GM19324 (cell line): ENCODE results near the gene CD8A.

ENCODE experiments used
- ATAC-seq: cut with Tn5 transposase; IDR thresholded peaks from one replicate; pipeline ENCODE4 v1.9.1; 2021; ENCODE audit warnings: mild to moderate bottlenecking, moderate library complexity; ENCODE audit not compliant: unreplicated experiment, low FRiP score

CD8A gene

DNA sequence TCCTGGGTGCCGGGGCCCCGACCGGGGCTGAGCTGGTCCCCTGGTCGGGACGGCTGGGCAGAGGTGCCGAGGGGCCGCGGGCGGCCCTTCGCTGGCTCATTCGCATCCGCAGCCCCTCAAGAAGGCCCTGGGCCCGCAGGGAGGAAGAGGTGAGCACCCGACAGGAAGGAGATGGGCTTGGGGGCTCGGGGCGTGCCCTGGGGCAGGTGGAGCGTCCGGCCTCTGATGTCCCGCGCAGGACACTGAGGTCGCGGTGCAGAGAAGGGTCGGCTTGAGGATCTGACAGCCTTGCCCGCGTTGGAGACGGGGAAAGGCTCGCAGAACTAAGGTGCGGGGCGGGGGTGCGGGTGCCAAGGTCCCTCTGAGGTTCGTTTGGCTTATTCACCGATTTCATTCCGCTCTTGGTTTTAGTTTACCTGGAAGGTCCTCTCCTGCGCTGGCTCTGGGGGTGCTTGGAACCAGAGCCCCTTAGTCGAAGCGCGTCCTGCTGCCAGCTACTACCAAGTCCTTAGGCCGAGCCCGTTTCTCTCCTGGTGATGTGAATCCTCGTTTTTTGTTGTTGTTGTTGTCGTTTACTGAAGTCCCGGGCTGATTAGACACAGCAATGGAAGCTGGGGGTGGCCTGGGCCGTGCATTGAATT, 18.9 kb upstream of the CD8A start:
- ATAC-seq = no peak

DNA sequence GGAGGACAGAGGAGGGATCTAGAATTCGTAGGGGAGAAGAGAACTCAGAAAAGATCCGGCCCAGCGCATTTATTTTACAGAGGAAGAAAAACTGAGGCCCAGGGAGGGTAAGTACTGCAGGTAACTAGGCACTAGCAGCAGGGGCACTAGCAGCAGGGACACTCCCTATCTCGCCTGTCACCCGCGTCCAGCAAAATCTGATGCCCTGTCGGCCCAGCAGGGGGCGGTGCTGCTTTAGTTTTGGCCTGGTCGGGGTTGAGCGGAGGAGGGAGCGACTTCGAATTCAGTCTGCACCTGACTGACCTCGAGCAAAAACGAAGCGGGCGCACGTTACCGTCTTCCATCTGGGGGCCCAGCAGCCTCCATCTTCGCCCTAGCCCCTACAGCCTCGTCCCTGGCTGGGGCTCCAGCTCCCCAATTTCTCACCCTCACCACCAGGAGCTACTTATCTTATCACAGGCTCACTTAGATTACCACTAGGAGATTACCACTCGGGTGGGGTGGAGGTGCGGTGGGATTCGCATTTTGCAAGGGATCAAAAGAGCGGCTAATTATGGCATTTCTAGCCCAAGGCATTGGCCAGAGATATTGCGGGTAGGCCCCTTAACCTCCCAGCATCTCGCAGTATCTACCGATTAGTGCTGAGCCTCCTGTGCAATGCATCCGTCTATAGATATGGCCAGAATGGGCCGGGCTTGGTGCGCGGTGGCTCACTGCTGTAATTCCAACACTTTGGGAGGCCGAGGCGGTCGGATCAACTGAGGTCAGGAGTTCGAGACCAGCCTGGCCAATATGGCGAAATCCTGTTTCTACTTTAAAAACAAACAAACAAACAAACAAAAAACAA, 17.8 kb upstream of the CD8A start:
- ATAC-seq = peak; percentile 91

DNA sequence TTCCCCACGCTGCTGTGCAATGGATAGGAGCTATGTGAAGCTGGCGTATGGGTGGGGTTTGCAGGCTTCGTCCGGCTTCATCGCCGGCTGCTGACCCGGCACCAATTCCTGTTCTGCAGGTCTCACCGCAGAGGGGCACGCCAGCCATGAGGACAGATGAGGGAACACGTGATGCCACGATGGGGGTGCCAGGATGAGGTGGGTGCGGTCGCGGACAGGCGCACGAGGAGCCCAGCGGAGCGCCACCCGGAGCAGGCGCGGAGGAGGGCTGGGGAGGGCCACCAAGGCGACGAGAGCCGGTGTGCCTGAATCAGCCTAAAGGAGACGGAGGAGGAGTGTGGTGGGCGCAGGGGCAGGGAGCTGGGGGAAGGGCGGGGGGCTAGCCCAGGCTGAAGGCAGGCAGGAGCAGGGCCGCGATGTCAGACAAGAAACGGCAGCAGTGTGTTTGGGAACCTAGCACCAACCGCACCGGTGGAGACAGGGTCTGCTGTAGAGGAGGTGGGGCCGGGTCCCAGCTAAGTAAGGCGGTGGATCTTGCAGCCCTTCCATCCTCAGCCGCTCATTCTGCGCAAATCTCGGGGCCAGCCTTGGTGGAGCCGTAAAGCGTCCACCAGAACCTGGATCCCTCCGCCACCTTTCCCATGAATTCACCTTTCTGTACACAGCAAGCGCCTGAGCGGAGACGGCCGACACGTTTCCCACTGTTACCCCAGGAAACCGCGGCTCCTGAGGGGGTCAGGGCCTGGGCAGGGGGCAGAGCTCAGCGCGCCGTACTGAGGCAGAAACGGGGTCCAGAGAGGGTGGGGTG, 17.0 kb upstream of the CD8A start:
- peak; percentile 21 for ATAC-seq

DNA sequence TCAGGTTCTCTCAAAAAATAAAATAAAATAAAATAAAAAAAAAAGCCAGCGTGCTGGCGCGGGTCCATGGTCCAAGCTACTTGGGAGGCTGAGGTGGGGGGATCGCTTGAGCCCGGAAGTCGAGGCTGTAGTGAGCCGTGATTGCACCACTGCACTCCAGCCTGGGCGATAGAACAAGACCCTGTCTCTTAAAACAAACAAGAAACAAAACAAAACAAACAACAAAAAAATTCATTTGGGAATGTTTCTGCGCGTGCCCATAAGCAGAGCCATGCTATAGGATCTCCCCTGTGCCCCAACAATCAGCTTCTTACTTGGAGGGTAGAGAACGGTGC, 16.4 kb upstream of the CD8A start:
- no peak for ATAC-seq

DNA sequence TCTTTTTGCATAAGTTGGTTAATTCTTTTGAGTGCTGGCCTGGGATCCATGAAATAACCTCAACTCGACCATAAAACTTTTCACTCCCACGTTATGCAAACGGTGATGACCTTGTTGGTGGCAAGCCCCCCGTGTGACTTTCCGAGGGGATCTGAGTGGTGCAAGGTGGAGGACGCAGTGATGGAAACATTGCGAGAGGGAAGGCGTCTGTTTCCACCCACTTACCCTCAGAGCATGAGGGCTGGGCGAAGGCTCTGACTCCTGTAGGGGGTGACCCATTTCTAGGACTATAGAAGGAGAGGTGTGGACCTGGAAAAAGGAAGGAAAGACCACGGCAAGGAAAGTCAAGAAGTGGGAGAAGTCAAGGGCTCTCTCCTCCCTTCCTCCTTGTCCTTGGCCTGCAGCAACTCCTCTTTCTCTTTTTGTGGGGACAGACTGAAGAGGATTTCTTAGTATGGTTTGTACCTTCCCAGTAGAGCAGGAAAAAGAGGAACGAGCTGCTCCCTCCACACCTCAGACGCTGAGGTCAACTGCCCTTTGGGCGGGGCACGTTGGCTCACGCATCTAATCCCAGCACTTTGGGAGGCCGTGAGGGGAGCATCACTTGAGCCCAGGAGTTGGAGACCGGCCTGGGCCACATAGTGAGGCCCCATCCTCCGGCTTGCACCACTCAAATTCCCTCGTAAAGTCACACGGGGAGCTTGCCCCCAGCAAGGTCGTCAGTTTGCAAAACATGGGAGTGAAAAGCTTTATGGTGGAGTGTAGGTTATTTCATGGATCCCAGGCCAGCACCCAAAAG, 15.5 kb upstream of the CD8A start:
- no peak for ATAC-seq

DNA sequence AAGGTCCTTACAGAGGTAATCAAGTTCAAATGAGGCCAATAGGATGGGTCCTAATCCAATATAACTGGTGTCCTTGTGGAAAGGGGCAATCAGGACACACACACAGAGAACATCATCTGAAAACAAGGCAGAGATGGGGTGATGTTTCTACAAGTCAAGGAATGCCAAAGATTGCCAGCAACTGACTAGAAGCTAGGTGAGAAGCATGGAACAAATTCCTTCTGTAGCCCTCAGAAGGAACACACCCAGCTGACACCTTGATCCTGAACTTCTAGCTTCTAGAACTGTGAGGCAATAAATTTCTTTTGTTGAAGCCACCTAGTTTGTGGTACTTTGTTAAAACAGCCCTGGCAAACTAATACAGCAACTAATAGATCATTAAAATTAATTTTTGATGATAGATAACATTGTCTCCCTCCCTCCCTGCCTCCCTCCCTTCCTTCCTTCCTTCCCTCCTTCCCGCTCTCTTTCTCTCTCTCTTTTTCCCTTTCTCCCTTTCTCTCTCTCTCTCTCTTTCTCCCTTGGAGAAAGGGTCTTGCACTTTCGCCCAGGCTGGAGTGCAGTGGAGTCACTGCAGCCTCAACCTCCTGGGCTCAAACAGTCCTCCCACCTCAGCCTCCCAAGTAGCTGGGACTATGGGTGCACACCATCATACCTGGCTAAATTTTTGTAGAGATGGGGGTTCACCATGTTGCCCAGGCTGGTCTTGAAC, 10.3 kb upstream of the CD8A start:
- ATAC-seq = no peak

DNA sequence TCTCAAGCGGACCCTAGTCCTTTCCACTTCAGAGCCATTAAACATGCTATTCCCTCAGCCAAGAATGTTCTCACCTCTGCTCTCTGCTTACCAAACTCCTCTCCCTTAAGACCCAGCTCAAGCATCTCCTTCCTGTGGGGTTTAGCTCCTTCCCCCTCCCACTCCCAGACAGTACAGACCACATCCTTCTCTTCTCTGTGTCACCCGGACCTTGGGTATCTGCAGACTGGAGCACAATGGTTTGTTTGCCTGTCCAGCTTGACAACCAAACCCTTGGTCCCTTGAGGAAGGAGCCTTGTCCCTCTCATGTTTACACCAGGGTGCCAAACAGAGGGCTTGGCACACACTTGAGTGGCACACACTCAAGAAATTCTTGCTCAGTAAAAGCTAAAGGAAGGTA, 4.1 kb upstream of the CD8A start:
- no peak for ATAC-seq

DNA sequence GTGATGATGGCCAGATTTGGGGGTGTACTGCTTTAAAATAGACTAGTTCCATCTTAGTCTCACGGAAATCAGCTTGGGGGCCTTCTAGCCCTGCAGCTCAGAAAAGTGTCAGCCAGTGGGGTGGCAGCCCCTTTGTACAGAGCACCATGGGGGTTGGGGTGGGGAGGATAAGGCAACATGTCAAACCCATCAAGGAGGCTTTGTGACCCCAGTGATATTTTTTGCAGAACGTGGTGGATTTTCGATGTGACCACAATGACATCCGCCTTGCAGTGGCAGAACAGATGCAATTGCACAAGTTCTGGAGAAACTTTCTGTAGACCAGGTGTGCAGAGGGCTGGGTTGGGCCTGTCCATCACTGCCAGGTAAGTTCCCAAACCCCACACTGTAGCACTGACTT, 3.0 kb upstream of the CD8A start:
- no peak for ATAC-seq

DNA sequence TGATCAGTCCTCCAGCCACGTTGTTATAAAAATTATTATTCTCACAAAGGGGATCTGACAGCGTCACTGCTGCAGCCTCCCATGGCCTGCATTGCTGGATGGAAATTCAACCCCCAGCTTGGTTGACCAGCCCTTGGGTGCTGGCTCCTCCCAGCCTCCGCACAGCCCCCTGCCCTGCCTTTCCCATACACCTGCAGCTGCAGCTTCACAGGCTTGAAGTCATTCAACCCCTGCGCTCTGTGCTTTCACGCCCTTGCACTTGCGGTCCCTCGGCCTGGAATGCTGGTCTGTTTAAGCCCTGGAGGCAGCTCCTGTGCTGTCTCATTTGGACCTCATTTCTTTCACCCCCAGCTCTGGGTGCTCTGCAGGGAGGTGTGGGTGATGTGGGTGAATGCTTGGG, 860 bp upstream of the CD8A start:
- no peak for ATAC-seq

DNA sequence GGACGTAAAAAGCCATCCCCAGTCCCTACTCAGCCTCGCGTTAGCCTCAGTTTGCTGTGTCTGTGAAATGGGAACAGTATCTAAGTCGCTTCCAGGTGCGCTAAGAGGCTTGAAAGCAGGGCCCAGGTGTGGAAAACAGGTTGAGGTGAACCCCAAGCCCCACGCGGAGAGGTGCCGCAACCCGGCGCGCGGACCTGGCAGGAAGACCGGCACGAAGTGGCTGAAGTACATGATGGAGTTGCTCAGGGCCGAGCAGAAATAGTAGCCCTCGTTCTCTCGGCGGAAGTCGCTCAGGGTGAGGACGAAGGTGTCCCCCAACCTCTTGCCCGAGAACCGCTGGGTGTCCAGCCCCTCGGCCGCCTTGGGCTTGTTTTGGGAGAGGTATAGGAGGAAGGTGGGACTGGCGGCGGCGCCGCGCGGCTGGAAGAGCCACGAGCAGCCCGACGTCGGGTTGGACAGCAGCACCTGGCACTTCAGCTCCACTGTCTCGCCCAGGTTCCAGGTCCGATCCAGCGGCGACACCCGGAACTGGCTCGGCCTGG, 508 bp downstream of the CD8A start:
- no peak for ATAC-seq

DNA sequence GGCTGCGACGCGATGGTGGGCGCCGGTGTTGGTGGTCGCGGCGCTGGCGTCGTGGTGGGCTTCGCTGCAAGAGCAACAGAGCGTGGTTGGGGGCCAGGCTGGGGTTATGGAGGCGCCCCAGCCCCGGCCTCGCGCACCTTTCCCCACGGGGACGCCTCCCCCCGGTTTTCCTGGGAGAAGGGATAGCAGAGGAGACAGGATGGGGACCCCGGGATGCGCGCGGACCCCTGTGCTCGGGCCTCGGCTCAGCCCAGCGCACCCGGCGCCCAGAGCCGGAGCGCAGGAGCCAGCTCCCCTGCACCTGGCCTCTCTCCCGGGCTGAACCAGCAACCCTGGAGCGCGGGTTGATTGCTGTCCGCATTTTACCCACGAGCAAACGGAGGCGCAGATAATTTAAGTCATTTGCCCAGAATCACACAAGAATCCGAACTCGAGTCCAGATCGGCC, 1.0 kb downstream of the CD8A start:
- no peak for ATAC-seq

DNA sequence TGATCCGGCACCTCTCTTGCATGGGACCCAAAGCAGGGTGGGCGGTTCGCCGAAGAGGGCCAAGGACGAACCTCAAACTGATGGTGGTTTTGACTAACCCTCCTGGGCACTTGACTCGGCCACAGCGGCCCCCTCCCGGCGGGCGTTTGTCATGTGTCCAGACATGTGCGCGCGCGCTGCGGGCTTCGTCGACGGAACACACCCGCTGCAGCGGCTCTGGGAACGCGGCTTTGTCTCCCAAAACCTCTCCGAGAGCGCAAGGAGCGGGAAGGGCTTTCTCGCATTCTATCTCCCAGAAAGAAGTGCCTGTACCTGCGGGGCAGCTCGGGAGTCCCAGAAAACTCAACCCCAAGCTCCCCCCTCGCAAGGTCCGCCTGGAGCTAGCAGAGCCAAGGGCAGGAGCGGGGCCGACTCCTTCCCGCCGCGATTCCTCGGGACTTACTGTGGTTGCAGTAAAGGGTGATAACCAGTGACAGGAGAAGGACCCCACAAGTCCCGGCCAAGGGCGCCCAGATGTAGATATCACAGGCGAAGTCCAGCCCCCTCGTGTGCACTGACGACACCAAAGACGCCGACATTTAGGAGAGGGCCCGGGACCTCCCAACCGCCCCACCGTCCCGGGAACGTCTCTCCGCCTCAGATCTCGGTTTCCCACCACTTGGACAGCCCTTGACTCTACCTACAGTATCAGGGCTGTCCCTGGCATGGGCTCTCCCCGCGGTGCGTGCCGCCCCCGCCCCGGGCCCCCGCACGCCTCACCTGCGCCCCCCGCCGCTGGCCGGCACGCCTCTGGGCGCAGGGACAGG, 1.6 kb downstream of the CD8A start:
- ATAC-seq = no peak

DNA sequence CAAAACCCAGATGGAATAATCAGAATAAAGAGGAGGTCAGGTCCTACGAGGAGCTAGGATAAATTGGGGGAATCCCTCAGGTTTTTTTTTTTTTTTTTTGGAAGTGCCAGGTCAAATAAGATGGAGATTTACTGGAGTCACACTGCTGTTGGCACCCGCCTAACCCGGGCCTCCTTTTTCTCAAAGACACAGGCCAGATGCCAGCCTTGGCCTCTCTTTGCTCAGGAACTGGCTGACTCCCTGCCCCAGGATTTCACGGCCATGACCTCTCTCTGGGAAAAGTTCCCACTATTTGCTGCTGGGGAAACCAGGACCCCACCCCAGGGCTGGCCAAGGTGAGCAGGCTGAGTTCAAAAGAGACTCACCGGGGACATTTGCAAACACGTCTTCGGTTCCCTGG, 2.5 kb downstream of the CD8A start:
- no peak for ATAC-seq

DNA sequence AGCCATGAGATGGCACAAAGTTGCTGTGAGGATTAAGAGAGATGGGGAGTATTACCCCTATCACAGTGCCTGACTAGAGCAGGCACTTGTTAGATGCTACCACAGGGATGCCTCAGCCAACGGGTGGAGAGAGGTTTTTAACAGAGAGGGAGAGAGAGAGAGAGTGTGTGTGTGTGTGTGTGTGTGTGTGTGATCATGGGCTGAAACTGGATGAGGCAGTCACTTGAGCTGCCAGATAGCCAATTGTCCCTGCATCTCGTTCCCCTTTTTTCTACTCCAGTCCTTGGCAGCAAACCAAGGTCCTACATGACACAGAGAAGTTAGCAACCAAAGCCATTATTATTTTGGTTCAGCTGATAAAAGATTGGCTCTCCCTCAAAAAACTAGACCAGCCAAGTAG, 3.0 kb downstream of the CD8A start:
- no peak for ATAC-seq

DNA sequence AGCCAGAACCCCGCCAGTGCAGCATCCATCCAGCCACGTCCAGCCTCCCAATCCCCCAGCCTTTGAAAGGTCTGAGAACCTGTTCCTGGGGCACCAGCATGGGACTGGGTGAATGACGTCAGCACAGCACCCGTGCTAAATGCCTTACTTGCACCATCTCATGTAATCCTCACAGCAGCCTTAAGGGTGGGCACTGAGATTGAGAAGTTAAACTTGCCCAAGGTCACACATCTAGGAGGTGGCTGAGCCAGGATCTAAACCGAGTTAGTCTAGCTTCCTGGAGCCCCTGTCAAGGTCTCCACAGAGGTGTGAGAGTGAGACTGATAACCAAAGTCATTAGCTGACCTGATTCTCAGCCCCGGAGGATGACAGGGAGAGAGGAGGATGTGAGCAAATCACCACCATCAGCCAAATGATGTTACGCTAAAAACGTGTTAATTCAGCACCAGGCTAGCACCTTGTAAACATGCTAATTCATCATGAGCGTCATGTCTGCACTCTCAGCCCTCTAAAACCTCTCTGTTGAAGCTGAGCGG, 4.6 kb downstream of the CD8A start:
- ATAC-seq = no peak

DNA sequence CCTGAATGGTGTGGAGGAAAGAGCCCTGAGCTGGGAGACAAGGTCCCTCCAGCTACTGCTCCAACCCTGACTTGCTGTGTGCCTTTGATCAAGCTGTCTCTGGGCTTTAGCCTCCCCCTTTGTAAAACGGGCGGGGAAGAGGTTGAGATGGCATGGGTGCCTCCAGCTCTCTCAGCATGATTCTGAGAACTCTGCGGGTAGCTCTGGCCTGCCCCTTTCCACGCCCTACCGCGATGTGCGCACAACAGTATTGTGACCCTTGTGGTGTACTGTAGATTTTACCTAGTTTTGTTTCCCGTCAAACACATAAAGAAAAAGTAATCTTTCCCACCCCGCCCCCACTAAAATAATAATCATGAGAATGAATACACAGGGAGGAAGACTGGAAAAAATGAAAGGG, 5.3 kb downstream of the CD8A start:
- no peak for ATAC-seq

DNA sequence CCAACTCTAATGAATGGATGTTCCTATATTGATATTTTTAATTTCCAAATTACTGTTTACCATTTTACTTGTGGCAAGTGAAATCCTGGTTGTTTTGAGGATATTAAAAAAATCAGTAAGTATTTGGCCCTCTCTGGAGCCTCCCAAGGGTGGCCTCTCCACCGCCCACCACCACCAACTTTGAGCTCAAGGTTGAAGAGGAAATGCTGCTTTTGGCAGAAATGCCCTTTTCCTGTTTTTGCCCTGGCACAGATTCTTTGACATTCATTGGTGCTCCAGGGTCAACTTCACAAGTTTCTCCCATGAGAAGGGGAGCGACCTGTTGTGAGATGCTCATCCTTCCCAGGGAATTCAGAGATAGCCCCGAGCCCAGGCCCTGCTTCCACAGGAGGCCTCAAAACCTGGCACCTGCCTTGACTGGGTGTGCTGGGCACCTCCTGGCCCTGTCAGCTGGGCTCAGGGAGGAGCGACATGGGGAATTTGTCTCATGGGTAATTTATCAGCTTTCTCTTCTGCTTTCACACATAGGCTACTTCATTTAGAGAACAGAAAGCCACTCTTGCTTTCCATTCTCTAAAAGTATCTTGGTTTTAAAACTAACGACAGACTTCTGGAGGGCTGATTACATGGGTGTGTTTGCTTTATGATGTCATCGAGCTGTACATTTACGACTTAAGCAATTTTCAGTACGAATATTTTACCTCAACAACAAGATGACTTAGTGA, 6.9 kb downstream of the CD8A start:
- ATAC-seq = peak; percentile 94

DNA sequence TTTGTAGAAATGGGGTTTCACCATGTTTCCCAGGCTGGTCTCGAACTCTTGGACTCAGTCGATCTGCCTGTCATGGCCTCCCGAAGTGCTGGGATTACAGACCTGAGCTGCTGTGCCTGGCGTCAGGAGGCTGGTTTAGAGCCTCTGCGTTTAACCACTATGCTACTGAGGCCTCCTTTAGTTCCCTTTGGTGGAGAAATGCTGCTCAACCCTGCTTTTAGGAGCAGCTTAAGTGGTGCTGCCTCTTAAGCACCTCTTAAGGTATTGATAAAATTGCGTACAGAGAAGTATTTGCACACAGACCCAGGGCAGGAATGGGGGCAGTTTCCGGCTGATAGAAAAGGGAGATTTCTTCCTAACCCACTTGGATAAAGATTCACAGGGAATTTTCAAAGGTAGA, 8.0 kb downstream of the CD8A start:
- no peak for ATAC-seq
